Measurements from ENCODE around the gene CHD2. TPM values are rescaled to one million over a fixed set of nuclear protein-coding genes. Genes with fewer than 3 reads are reported as not detected.
"Not testable (repeated sequence)": the region's sequence is repeated elsewhere in the genome, so short reads cannot be mapped to it uniquely, and the experiment has no call there.

Gene CHD2
- total and polyA plus RNA-seq, 4 donors = 38.0 to 144 (median 81.5) TPM

- H3K9me3 ChIP-seq (ENCODE audit: control insufficient read depth, low read length) = no peaks in the 10 kb centered on the region
- H3K36me3 ChIP-seq (ENCODE audit: control insufficient read depth in 1 of 2, insufficient read depth in 2 of 2, low read length in 1 of 2) = no peaks in the 10 kb centered on the region
- WGBS, 2 donors = 78 to 88% methylated on average over 18 of the region's 18 CpGs
- intact Hi-C loops (cut with DNase I) = no loop called here
- DNase-seq (no peak), ATAC-seq (ENCODE audit: low FRiP score) (no peak)
- H3K4me1 ChIP-seq (ENCODE audit: control insufficient read depth in 1 of 2, insufficient read depth in 2 of 2, low read length in 2 of 2) = no peaks in the 10 kb centered on the region
- no peak overlapping the region for H3K27ac ChIP-seq (ENCODE audit: low read depth in 1 of 2, low read length in 2 of 2)
- no peak overlapping the region for H3K4me3 ChIP-seq (ENCODE audit: low read length in 2 of 2)
- no peaks in the 10 kb centered on the region for H3K27me3 ChIP-seq (ENCODE audit: control insufficient read depth in 1 of 2, insufficient read depth in 2 of 2, low read length in 1 of 2)
Observed at GRCh38 chr15:93058904-93059427, 158.8 kb downstream of the CHD2 start.

GRCh38 chr15:93059442-93059841 lies 159.3 kb downstream of the CHD2 start:
- H3K27ac ChIP-seq (ENCODE audit: low read depth in 1 of 2, low read length in 2 of 2) = no peak overlapping the region
- no peaks in the 10 kb centered on the region for H3K36me3 ChIP-seq (ENCODE audit: control insufficient read depth in 1 of 2, insufficient read depth in 2 of 2, low read length in 1 of 2)
- ATAC-seq (ENCODE audit: low FRiP score) (no peak), DNase-seq (no peak)
- intact Hi-C loops (cut with DNase I) = no loop called here
- no peak overlapping the region for H3K4me3 ChIP-seq (ENCODE audit: low read length in 2 of 2)
- H3K9me3 ChIP-seq (ENCODE audit: control insufficient read depth, low read length) = no peaks in the 10 kb centered on the region
- H3K27me3 ChIP-seq (ENCODE audit: control insufficient read depth in 1 of 2, insufficient read depth in 2 of 2, low read length in 1 of 2) = no peaks in the 10 kb centered on the region
- H3K4me1 ChIP-seq (ENCODE audit: control insufficient read depth in 1 of 2, insufficient read depth in 2 of 2, low read length in 2 of 2) = no peaks in the 10 kb centered on the region
- whole genome bisulfite sequencing, 2 donors = 80 to 81% methylated on average over 8 of the region's 8 CpGs

- ATAC-seq (ENCODE audit: low FRiP score) = no peak
- Histone ChIP-seq H3K9me3 (ENCODE audit: control insufficient read depth, low read length) (no peaks in the 10 kb centered on the region), H3K27ac (ENCODE audit: low read depth in 1 of 2, low read length in 2 of 2) (no peak overlapping the region), H3K4me1 (ENCODE audit: control insufficient read depth in 1 of 2, insufficient read depth in 2 of 2, low read length in 2 of 2) (no peaks in the 10 kb centered on the region), H3K36me3 (ENCODE audit: control insufficient read depth in 1 of 2, insufficient read depth in 2 of 2, low read length in 1 of 2) (no peaks in the 10 kb centered on the region), H3K27me3 (ENCODE audit: control insufficient read depth in 1 of 2, insufficient read depth in 2 of 2, low read length in 1 of 2) (no peaks in the 10 kb centered on the region), H3K4me3 (ENCODE audit: low read length in 2 of 2) (no peak overlapping the region)
- intact Hi-C loops (cut with DNase I) = no loop called here
- DNase-seq = peak in 1 of 2 donors; percentile 36
- 81 to 85% methylated on average over 19 of the region's 19 CpGs for WGBS, 2 donors
Observed at GRCh38 chr15:93060336-93061248, 160.5 kb downstream of the CHD2 start.

- ATAC-seq (ENCODE audit: low FRiP score) = peak; percentile 50
- H3K27me3 ChIP-seq (ENCODE audit: control insufficient read depth in 1 of 2, insufficient read depth in 2 of 2, low read length in 1 of 2); H3K4me3 ChIP-seq (ENCODE audit: low read length in 2 of 2); H3K36me3 ChIP-seq (ENCODE audit: control insufficient read depth in 1 of 2, insufficient read depth in 2 of 2, low read length in 1 of 2); intact Hi-C loops (cut with DNase I); H3K4me1 ChIP-seq (ENCODE audit: control insufficient read depth in 1 of 2, insufficient read depth in 2 of 2, low read length in 2 of 2); H3K9me3 ChIP-seq (ENCODE audit: control insufficient read depth, low read length); H3K27ac ChIP-seq (ENCODE audit: low read depth in 1 of 2, low read length in 2 of 2): not testable (repeated sequence)
- peak in 1 of 2 donors; percentile 38 for DNase-seq
- 28 to 46% methylated on average over 10 to 11 of the region's 13 CpGs for whole genome bisulfite sequencing, 2 donors
Observed at GRCh38 chr15:93062628-93063261, 162.6 kb downstream of the CHD2 start.

GRCh38 chr15:93063262-93063671 lies 163.1 kb downstream of the CHD2 start:
- ATAC-seq (ENCODE audit: low FRiP score) (no peak), DNase-seq (peak in 1 of 2 donors; percentile 29)
- H3K36me3 ChIP-seq (ENCODE audit: control insufficient read depth in 1 of 2, insufficient read depth in 2 of 2, low read length in 1 of 2) = no peaks in the 10 kb centered on the region
- no peaks in the 10 kb centered on the region for H3K9me3 ChIP-seq (ENCODE audit: control insufficient read depth, low read length)
- intact Hi-C loops (cut with DNase I) = no loop called here
- WGBS, 2 donors = 46 to 55% methylated on average over 8 of the region's 8 CpGs
- peaks cover 0 to 2% of the 10 kb centered on the region in 2 donors for H3K4me1 ChIP-seq (ENCODE audit: control insufficient read depth in 1 of 2, insufficient read depth in 2 of 2, low read length in 2 of 2)
- peak overlapping the region in 1 of 2 donors; percentile 2 for H3K27ac ChIP-seq (ENCODE audit: low read depth in 1 of 2, low read length in 2 of 2)
- H3K27me3 ChIP-seq (ENCODE audit: control insufficient read depth in 1 of 2, insufficient read depth in 2 of 2, low read length in 1 of 2) = no peaks in the 10 kb centered on the region
- H3K4me3 ChIP-seq (ENCODE audit: low read length in 2 of 2) = no peak overlapping the region

GRCh38 chr15:93063796-93064690 lies 163.9 kb downstream of the CHD2 start:
- intact Hi-C loops (cut with DNase I) = no loop called here
- Histone ChIP-seq H3K36me3 (ENCODE audit: control insufficient read depth in 1 of 2, insufficient read depth in 2 of 2, low read length in 1 of 2) (no peaks in the 10 kb centered on the region), H3K4me1 (ENCODE audit: control insufficient read depth in 1 of 2, insufficient read depth in 2 of 2, low read length in 2 of 2) (peaks cover 0 to 2% of the 10 kb centered on the region in 2 donors), H3K4me3 (ENCODE audit: low read length in 2 of 2) (no peak overlapping the region), H3K27ac (ENCODE audit: low read depth in 1 of 2, low read length in 2 of 2) (no peak overlapping the region), H3K27me3 (ENCODE audit: control insufficient read depth in 1 of 2, insufficient read depth in 2 of 2, low read length in 1 of 2) (no peaks in the 10 kb centered on the region), H3K9me3 (ENCODE audit: control insufficient read depth, low read length) (no peaks in the 10 kb centered on the region)
- no peak for ATAC-seq (ENCODE audit: low FRiP score)
- DNase-seq = peak in 1 of 2 donors; percentile 25
- 72 to 73% methylated on average over 23 of the region's 23 CpGs for WGBS, 2 donors

- intact Hi-C loops (cut with DNase I) = no loop called here
- Histone ChIP-seq H3K36me3 (ENCODE audit: control insufficient read depth in 1 of 2, insufficient read depth in 2 of 2, low read length in 1 of 2) (no peaks in the 10 kb centered on the region), H3K9me3 (ENCODE audit: control insufficient read depth, low read length) (no peaks in the 10 kb centered on the region), H3K27ac (ENCODE audit: low read depth in 1 of 2, low read length in 2 of 2) (no peak overlapping the region), H3K27me3 (ENCODE audit: control insufficient read depth in 1 of 2, insufficient read depth in 2 of 2, low read length in 1 of 2) (no peaks in the 10 kb centered on the region), H3K4me3 (ENCODE audit: low read length in 2 of 2) (no peak overlapping the region), H3K4me1 (ENCODE audit: control insufficient read depth in 1 of 2, insufficient read depth in 2 of 2, low read length in 2 of 2) (peaks cover 0 to 2% of the 10 kb centered on the region in 2 donors)
- DNase-seq (peak in 1 of 2 donors; percentile 42), ATAC-seq (ENCODE audit: low FRiP score) (no peak)
- 89 to 94% methylated on average over 23 of the region's 23 CpGs for WGBS, 2 donors
Observed at GRCh38 chr15:93065641-93066045, 165.5 kb downstream of the CHD2 start.

- DNase-seq (peak in 1 of 2 donors; percentile 44), ATAC-seq (ENCODE audit: low FRiP score) (no peak)
- intact Hi-C loops (cut with DNase I) = no loop called here
- H3K9me3 ChIP-seq (ENCODE audit: control insufficient read depth, low read length) = no peaks in the 10 kb centered on the region
- H3K4me3 ChIP-seq (ENCODE audit: low read length in 2 of 2) = no peak overlapping the region
- H3K36me3 ChIP-seq (ENCODE audit: control insufficient read depth in 1 of 2, insufficient read depth in 2 of 2, low read length in 1 of 2) = no peaks in the 10 kb centered on the region
- no peaks in the 10 kb centered on the region for H3K27me3 ChIP-seq (ENCODE audit: control insufficient read depth in 1 of 2, insufficient read depth in 2 of 2, low read length in 1 of 2)
- WGBS, 2 donors = 93 to 94% methylated on average over 38 of the region's 38 CpGs
- H3K4me1 ChIP-seq (ENCODE audit: control insufficient read depth in 1 of 2, insufficient read depth in 2 of 2, low read length in 2 of 2) = peaks cover 0 to 2% of the 10 kb centered on the region in 2 donors
- no peak overlapping the region for H3K27ac ChIP-seq (ENCODE audit: low read depth in 1 of 2, low read length in 2 of 2)
Observed at GRCh38 chr15:93066224-93066681, 166.1 kb downstream of the CHD2 start.
